ENCODE data around the gene SPATA6.
"Not testable (repeated sequence)": the region's sequence is repeated elsewhere in the genome, so short reads cannot be mapped to it uniquely, and the experiment has no call there.

SPATA6 gene

DNA sequence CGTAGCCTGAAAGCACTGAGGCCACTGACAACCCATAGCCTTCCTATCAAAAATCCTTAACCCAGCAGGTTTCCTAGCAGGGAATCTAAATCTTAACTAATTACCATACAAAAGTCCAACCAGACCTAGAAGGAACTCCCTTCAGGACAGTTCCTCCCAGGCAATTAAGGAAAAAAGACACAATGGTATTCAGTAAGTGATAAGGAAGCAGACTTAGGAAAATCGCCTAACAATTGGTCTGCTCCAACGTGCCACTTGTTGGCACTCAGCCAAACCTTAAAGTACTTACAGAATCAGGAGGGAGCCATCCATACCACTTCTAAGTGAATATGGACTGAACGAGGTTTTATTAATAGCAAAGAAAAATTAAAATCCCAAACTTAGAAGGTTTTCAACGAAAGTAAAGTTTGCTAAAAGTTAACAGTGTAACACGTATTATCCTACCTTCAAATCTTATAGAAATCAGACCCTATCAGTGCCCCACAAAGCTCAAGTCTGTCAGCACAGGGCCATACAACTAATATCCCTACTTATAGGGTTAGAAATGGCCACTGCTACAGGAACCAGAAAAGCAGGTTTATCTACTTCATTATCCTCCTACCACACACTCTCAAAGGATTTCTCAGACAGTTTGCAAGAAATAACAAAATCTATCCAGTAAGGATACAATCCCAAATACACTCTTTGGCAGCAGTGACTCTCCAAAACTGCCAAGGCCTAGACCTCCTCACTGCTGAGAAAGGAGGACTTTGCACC is 29.0 kb downstream of the SPATA6 start:
- Histone ChIP-seq H3K27ac (ENCODE audit: extremely low read depth, low read depth, low read length) (no peak overlapping the region), H3K4me1 (ENCODE audit: control insufficient read depth, insufficient read depth, low read length) (no peaks in the 10 kb centered on the region), H3K36me3 (ENCODE audit: control insufficient read depth in 2 of 2, insufficient read depth in 1 of 2, low read length in 2 of 2) (no peaks in the 10 kb centered on the region), H3K4me3 (ENCODE audit: low read depth, low read length) (no peak overlapping the region), H3K9me3 (ENCODE audit: control insufficient read depth, insufficient read depth, low read depth, low read length) (no peaks in the 10 kb centered on the region)
- no peak for TF ChIP-seq ZNF416 (tag by site-specific recombination; IDR thresholded peaks at IDR 0.05)
- TF ChIP-seq ZNF660 (tag by site-specific recombination; IDR thresholded peaks at IDR 0.05) = peak; percentile 73; the same call in 1 of the 2 replicates
- no peak for TF ChIP-seq ZSCAN23 (tag by site-specific recombination; IDR thresholded peaks at IDR 0.05)
- TF ChIP-seq ZNF350 (tag by site-specific recombination; IDR thresholded peaks at IDR 0.05) = 0 out of 2 replicates have a peak, but pooled peaks have one; percentile 51
- TF ChIP-seq ZNF335 (tag by site-specific recombination; conservative IDR thresholded peaks at IDR 0.05) = no peak
- no peak for TF ChIP-seq ZNF777 (tag by site-specific recombination; IDR thresholded peaks at IDR 0.05; ENCODE audit: borderline replicate concordance)
- TF ChIP-seq ZNF184 (tag by site-specific recombination; IDR thresholded peaks at IDR 0.05) = 0 out of 2 replicates have a peak, but pooled peaks have one; percentile 39
- TF ChIP-seq, protein P1, sequence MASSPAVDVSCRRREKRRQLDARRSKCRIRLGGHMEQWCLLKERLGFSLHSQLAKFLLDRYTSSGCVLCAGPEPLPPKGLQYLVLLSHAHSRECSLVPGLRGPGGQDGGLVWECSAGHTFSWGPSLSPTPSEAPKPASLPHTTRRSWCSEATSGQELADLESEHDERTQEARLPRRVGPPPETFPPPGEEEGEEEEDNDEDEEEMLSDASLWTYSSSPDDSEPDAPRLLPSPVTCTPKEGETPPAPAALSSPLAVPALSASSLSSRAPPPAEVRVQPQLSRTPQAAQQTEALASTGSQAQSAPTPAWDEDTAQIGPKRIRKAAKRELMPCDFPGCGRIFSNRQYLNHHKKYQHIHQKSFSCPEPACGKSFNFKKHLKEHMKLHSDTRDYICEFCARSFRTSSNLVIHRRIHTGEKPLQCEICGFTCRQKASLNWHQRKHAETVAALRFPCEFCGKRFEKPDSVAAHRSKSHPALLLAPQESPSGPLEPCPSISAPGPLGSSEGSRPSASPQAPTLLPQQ (tag by site-specific recombination; IDR thresholded peaks at IDR 0.05) = no peak
- peak; percentile 67 for TF ChIP-seq PRDM10 (tag by site-specific recombination; IDR thresholded peaks at IDR 0.05)
- no peak for TF ChIP-seq ZBTB44 (tag by site-specific recombination; IDR thresholded peaks at IDR 0.05)
- peak; percentile 44 for TF ChIP-seq KLF10 (tag by site-specific recombination; IDR thresholded peaks at IDR 0.05)
- no peak for TF ChIP-seq ZNF830 (tag by site-specific recombination; IDR thresholded peaks at IDR 0.05; ENCODE audit: low read depth)
- 0 out of 2 replicates have a peak, but pooled peaks have one; percentile 26 for TF ChIP-seq ZNF544 (tag by site-specific recombination; IDR thresholded peaks at IDR 0.05)
- ChIA-PET POLR2A (no interaction called here), CTCF (no interaction called here)

DNA sequence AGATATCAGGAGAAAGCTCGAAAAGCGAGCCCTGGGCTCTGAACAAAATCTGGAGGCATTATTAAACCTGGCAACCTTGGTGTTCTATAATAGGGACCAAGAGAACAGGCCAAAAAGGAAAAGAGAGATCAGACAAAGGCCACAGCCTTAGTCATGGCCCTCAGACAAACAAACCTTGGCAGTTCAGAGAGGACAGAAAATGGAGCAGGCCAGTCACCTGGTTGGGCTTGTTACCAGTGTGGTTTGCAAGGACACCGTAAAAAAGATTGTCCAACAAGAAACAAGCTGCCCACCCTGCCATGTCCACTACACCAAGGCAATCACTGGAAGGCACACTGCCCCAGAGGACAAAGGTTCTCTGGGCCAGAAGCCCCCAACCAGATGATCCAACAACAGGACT is 31.2 kb downstream of the SPATA6 start:
- H3K9me3 ChIP-seq (ENCODE audit: control insufficient read depth, insufficient read depth, low read depth, low read length); H3K4me3 ChIP-seq (ENCODE audit: low read depth, low read length); H3K27ac ChIP-seq (ENCODE audit: extremely low read depth, low read depth, low read length); POLR2A ChIA-PET; H3K36me3 ChIP-seq (ENCODE audit: control insufficient read depth in 2 of 2, insufficient read depth in 1 of 2, low read length in 2 of 2); H3K4me1 ChIP-seq (ENCODE audit: control insufficient read depth, insufficient read depth, low read length): not testable (repeated sequence)
- CTCF ChIA-PET = interaction anchor here (1.2 kb wide), 1 partner anchor 90 kb away, joined by 3 read pairs; no protein-coding TSS in a partner anchor

DNA sequence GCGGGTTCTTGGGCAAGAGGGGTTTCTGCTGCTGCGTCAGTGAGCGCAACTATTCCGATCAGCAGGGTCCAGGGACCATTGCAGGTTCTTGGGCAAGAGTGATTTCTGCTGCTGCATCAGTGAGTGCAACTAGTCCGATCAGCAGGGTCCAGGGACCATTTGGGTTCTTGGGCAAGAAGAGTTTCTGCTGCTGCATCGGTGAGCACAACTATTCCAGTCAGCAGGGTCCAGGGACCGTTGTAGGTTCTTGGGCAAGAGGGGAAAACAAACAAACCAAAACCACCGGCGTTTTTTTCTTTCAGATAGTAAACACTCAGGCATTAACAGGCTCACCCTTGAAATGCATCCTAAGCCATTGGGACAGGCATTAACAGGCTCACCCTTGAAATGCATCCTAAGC is 32.6 kb downstream of the SPATA6 start:
- TF ChIP-seq SP7 (tag by site-specific recombination; IDR thresholded peaks at IDR 0.05) (no peak), ZNF785 (tag by site-specific recombination; IDR thresholded peaks at IDR 0.05) (no peak), OVOL3 (tag by site-specific recombination; IDR thresholded peaks at IDR 0.05) (no peak), ZNF830 (tag by site-specific recombination; IDR thresholded peaks at IDR 0.05; ENCODE audit: low read depth) (no peak), TCF7L2 (IDR thresholded peaks at IDR 0.05; ENCODE audit: borderline replicate concordance, low read depth, low read length) (no peak), ZNF626 (tag by site-specific recombination; IDR thresholded peaks at IDR 0.05) (no peak), ZNF704 (tag by site-specific recombination; IDR thresholded peaks at IDR 0.05) (no peak), ZNF416 (tag by site-specific recombination; IDR thresholded peaks at IDR 0.05) (no peak), ZNF140 (tag by site-specific recombination; IDR thresholded peaks at IDR 0.05) (no peak)
- TF ChIP-seq, protein P2, sequence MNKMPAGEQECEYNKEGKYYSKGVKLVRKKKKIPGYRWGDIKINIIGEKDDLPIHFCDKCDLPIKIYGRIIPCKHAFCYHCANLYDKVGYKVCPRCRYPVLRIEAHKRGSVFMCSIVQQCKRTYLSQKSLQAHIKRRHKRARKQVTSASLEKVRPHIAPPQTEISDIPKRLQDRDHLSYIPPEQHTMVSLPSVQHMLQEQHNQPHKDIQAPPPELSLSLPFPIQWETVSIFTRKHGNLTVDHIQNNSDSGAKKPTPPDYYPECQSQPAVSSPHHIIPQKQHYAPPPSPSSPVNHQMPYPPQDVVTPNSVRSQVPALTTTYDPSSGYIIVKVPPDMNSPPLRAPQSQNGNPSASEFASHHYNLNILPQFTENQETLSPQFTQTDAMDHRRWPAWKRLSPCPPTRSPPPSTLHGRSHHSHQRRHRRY (tag by site-specific recombination; IDR thresholded peaks at IDR 0.05) = no peak
- CTCF ChIA-PET = no interaction called here
- H3K9me3 ChIP-seq (ENCODE audit: control insufficient read depth, insufficient read depth, low read depth, low read length) = no peaks in the 10 kb centered on the region
- no peak overlapping the region for H3K4me3 ChIP-seq (ENCODE audit: low read depth, low read length)
- H3K4me1 ChIP-seq (ENCODE audit: control insufficient read depth, insufficient read depth, low read length) = no peaks in the 10 kb centered on the region
- no peak overlapping the region for H3K27ac ChIP-seq (ENCODE audit: extremely low read depth, low read depth, low read length)
- POLR2A ChIA-PET = no interaction called here
- peaks cover 0 to 4% of the 10 kb centered on the region in 2 experiments; a peak in 1 of 3 replicates for H3K36me3 ChIP-seq (ENCODE audit: control insufficient read depth in 2 of 2, insufficient read depth in 1 of 2, low read length in 2 of 2)
